Stimulated activated naive CD8-positive, alpha-beta T cell treated with anti-CD3 and anti-CD28 coated beads, Interleukin-15, amount 100 ng/mL, for 72 hours (primary cell): ENCODE data around the gene VPS8.
"Not testable (repeated sequence)": the region's sequence is repeated elsewhere in the genome, so short reads cannot be mapped to it uniquely, and the experiment has no call there.

Experiments used
- ATAC-seq: fragments of 150-1000 bp; cut with Tn5 transposase; 2 replicates; pipeline ENCODE4 v1.10.0; 2021; ENCODE audit warnings: mild to moderate bottlenecking, moderate library complexity
- DNase-seq, 2 donors: peaks; one replicate each; pipeline ENCODE4 v3.0.0; 2021 to 2022
- H3K27ac Mint-ChIP-seq, 2 donors: one replicate each; pipeline ENCODE4 v1.8.0; 2022; ENCODE audit warnings: mild to moderate bottlenecking in 2 of 2, mixed read lengths in 2 of 2, moderate library complexity in 2 of 2
- H3K27me3 Mint-ChIP-seq: one replicate; pipeline ENCODE4 v1.8.0; 2022; ENCODE audit warnings: mixed read lengths
- H3K4me1 Mint-ChIP-seq: one replicate; pipeline ENCODE4 v1.8.0; 2022; ENCODE audit warnings: mild to moderate bottlenecking, mixed read lengths
- H3K4me3 Mint-ChIP-seq, 2 donors: one replicate each; pipeline ENCODE4 v1.8.0; 2022; ENCODE audit warnings: mild to moderate bottlenecking in 2 of 2, mixed read lengths in 2 of 2, moderate library complexity in 1 of 2
- H3K9me3 Mint-ChIP-seq, 2 donors: one replicate each; pipeline ENCODE4 v1.8.0; 2022; ENCODE audit warnings: mixed read lengths in 2 of 2

VPS8 gene

DNA sequence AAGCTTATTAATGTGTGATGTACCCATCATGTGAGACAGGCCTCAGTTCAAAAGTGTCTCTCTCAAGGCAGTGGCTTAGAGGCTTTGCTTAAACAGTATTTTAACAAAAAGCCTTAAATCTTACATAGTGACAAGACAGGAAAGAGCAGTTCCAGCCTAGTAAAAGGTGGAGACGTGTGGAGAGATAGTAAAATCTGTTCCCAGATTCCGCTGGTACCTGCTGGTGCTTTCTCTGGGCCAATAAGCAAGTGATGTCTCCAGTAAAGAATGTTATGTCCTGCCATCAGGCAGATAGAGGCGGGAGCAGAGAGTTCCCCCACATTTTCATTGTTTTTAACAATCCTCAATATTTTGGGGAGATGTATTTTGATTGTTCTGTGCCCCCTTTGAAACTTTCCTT lies 135.0 kb downstream of the VPS8 start:
- ATAC-seq = no peak

GRCh38 chr3:184949251-184949965 lies 137.4 kb downstream of the VPS8 start:
- Mint-ChIP-seq H3K4me3 (no peak overlapping the region), H3K4me1 (peaks cover 15% of the 10 kb centered on the region), H3K27ac (no peak overlapping the region), H3K27me3 (no peaks in the 10 kb centered on the region), H3K9me3 (no peaks in the 10 kb centered on the region)
- DNase-seq (no peak), ATAC-seq (no peak)

More for the DNA sequence above, 135.0 kb downstream of the VPS8 start:
- Mint-ChIP-seq H3K4me3 (no peak overlapping the region), H3K27ac (no peak overlapping the region), H3K4me1 (no peaks in the 10 kb centered on the region), H3K9me3 (no peaks in the 10 kb centered on the region), H3K27me3 (no peaks in the 10 kb centered on the region)
- DNase-seq = no peak

- not testable (repeated sequence) for H3K9me3 Mint-ChIP-seq, H3K27me3 Mint-ChIP-seq, H3K27ac Mint-ChIP-seq, DNase-seq, ATAC-seq, H3K4me3 Mint-ChIP-seq
- H3K4me1 Mint-ChIP-seq = peaks cover 15% of the 10 kb centered on the region
These were observed 138.8 kb downstream of the VPS8 start for GRCh38 chr3:184950816-184951215.

GRCh38 chr3:184952671-184953070 lies 140.7 kb downstream of the VPS8 start:
- no peak overlapping the region for H3K27ac Mint-ChIP-seq

DNA sequence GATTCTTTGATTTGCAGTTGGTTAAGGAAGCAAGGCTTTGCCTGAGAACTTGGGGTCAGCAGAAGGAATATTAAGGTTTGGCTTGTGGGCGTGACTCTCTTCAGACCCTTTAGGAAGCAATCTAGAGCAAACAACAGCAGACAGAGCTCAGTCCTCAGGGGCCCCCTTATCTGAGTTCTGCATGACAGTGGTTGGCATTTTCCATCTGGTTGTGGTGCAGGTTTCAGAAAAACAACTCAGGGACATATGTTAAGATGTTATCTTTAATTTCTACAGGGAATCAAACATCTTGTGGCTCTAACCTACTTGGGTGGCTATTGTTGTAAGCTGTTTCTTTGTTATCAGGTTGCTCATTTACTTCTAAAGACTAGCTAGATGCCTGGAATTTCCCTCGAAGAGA lies 141.4 kb downstream of the VPS8 start:
- Mint-ChIP-seq H3K27me3 (no peaks in the 10 kb centered on the region), H3K27ac (peak overlapping the region in 1 of 2 donors; percentile 8), H3K4me1 (peaks cover 15% of the 10 kb centered on the region), H3K4me3 (no peak overlapping the region), H3K9me3 (no peaks in the 10 kb centered on the region)
- no peak for ATAC-seq
- DNase-seq = no peak

More at GRCh38 chr3:184952671-184953070, 140.7 kb downstream of the VPS8 start:
- peaks cover 15% of the 10 kb centered on the region for H3K4me1 Mint-ChIP-seq
- no peak for ATAC-seq
- H3K4me3 Mint-ChIP-seq = no peak overlapping the region
- H3K9me3 Mint-ChIP-seq = no peaks in the 10 kb centered on the region
- H3K27me3 Mint-ChIP-seq = no peaks in the 10 kb centered on the region
- no peak for DNase-seq

DNA sequence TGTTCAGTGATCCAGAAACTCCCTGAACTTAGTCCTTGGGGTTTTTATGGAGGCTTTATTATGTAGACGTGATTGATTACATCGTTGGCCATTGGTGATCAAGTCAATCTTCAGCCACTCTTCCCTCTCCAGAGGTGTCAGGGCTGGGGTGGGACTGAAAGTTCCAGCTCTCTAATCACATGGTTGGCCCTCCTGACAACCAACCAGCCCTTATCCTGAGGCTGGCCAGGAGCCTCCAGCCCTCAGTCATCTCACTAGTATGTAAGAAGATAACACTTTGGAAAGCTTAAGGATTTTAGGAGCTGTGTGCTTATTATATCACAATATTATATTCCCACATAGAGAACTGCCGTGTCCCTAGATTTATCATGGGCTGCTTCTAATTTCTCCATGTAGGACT lies 142.3 kb downstream of the VPS8 start:
- H3K27ac Mint-ChIP-seq = no peak overlapping the region
- no peak for DNase-seq
- ATAC-seq = no peak
- H3K4me3 Mint-ChIP-seq = no peak overlapping the region
- no peaks in the 10 kb centered on the region for H3K9me3 Mint-ChIP-seq
- peaks cover 15% of the 10 kb centered on the region for H3K4me1 Mint-ChIP-seq
- no peaks in the 10 kb centered on the region for H3K27me3 Mint-ChIP-seq

DNA sequence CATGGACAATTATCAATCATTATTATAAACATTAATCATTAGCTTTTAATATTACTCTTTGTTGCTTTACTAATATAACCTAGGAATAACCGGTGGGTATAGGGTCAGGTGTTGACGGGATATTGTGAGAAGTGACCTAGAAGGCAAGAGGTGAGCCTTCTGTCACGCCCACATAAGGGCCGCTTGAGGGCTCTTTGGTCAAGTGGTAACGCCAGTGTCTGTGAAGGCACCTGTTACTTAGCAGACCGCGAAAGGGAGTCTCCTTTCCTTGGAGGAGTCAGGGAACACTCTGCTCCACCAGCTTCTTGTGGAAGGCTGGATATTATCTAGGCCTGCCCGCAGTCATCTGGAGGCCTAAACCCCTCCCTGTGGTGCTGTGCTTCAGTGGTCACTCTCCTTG lies 142.9 kb downstream of the VPS8 start:
- Mint-ChIP-seq H3K27ac (peak overlapping the region in 1 of 2 donors; percentile 61), H3K4me1 (peaks cover 15% of the 10 kb centered on the region)
- H3K4me3 Mint-ChIP-seq, H3K27me3 Mint-ChIP-seq, H3K9me3 Mint-ChIP-seq, ATAC-seq, DNase-seq: not testable (repeated sequence)

- no peaks in the 10 kb centered on the region for H3K4me1 Mint-ChIP-seq
- H3K27me3 Mint-ChIP-seq = no peaks in the 10 kb centered on the region
- no peak for ATAC-seq
- H3K4me3 Mint-ChIP-seq = no peak overlapping the region
- no peak overlapping the region for H3K27ac Mint-ChIP-seq
- no peaks in the 10 kb centered on the region for H3K9me3 Mint-ChIP-seq
- no peak for DNase-seq
These were observed 153.9 kb downstream of the VPS8 start for GRCh38 chr3:184965639-184966430.

GRCh38 chr3:184968115-184968514 lies 156.1 kb downstream of the VPS8 start:
- Mint-ChIP-seq H3K4me3 (no peak overlapping the region), H3K27me3 (no peaks in the 10 kb centered on the region), H3K4me1 (no peaks in the 10 kb centered on the region), H3K27ac (no peak overlapping the region), H3K9me3 (no peaks in the 10 kb centered on the region)
- DNase-seq = no peak
- ATAC-seq = no peak

DNA sequence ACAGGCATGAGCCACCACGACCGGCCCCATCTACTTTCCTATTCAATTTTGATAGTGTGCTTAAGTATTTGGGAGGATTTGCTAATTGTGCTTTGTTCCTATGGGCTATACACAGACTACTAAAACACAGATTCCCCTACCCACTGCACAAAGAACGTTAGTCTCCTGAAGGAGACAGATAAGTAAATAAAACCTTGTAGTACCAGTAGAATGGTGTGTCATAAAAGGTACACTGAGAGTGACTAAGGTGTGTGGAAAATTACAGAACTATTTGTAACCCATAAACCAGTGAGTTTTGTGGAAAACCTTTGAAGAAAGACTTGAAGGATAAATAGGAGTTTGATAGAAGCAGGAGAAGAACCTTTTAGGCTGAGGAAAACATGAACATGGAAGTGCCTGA lies 158.2 kb downstream of the VPS8 start:
- DNase-seq = no peak
- H3K9me3 Mint-ChIP-seq = peaks cover 6 to 7% of the 10 kb centered on the region in 2 donors
- ATAC-seq = no peak
- no peak overlapping the region for H3K27ac Mint-ChIP-seq
- H3K4me3 Mint-ChIP-seq = no peak overlapping the region
- H3K4me1 Mint-ChIP-seq = no peaks in the 10 kb centered on the region
- no peaks in the 10 kb centered on the region for H3K27me3 Mint-ChIP-seq

DNA sequence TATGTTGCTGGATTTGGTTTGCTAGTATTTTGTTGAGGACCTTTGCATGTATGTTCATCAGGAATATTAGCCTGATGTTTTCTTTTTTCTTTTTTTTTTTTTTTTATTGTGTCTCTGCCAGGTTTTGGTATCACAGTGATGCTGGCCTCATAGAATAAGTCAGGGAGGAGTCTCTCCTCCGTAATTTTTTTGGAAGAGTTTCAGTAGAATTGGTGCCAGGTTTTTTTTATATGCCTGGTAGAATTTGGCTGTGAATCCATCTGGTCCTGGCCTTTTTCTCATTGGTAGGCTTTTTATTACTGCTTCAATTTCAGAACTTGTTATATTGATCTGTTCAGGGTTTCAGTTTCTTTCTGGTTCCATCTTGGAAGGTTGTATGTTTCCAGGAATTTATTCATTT lies 165.8 kb downstream of the VPS8 start:
- Mint-ChIP-seq H3K27me3 (no peaks in the 10 kb centered on the region), H3K4me3 (no peak overlapping the region), H3K9me3 (peaks cover 16 to 22% of the 10 kb centered on the region in 2 donors), H3K27ac (no peak overlapping the region), H3K4me1 (peaks cover 13% of the 10 kb centered on the region)
- DNase-seq = no peak
- ATAC-seq = no peak

- H3K4me3 Mint-ChIP-seq = no peak overlapping the region
- H3K27ac Mint-ChIP-seq = no peak overlapping the region
- DNase-seq (no peak), ATAC-seq (no peak)
- H3K4me1 Mint-ChIP-seq = peaks cover 13% of the 10 kb centered on the region
- peaks cover 9 to 11% of the 10 kb centered on the region in 2 donors for H3K9me3 Mint-ChIP-seq
- H3K27me3 Mint-ChIP-seq = no peaks in the 10 kb centered on the region
These were observed 169.1 kb downstream of the VPS8 start for GRCh38 chr3:184981071-184981470.

DNA sequence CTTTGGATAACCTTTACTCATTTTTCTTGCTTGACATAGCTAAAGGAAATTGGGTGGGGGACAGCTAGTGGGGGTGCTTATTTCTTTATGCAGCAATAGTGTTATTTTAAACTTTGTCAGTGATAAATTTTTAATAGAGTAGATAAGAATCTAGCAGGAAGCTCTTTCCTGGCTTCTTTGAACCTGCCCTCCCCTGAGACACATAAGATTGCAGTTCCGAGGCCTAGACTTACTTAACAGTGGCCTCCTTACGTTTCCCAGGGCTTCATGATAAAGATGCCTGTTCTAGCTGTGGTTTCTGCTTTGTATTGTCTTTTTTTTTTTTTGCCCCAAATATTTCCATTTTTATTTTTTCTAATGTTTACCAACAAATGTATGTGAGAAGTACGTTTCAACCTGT lies 170.1 kb downstream of the VPS8 start:
- DNase-seq (no peak), ATAC-seq (no peak)
- Mint-ChIP-seq H3K27me3 (no peaks in the 10 kb centered on the region), H3K4me3 (no peak overlapping the region), H3K9me3 (peaks cover 0 to 6% of the 10 kb centered on the region in 2 donors), H3K27ac (no peak overlapping the region), H3K4me1 (peaks cover 13% of the 10 kb centered on the region)

GRCh38 chr3:184985586-184985985 lies 173.6 kb downstream of the VPS8 start:
- Mint-ChIP-seq H3K4me3 (no peak overlapping the region), H3K9me3 (no peaks in the 10 kb centered on the region), H3K27me3 (no peaks in the 10 kb centered on the region), H3K27ac (peak overlapping the region in 1 of 2 donors; percentile 14), H3K4me1 (no peaks in the 10 kb centered on the region)
- ATAC-seq = no peak
- no peak for DNase-seq

GRCh38 chr3:184986366-184986889 lies 174.5 kb downstream of the VPS8 start:
- Mint-ChIP-seq H3K27me3 (no peaks in the 10 kb centered on the region), H3K4me1 (no peaks in the 10 kb centered on the region), H3K4me3 (no peak overlapping the region), H3K27ac (no peak overlapping the region), H3K9me3 (no peaks in the 10 kb centered on the region)
- DNase-seq (no peak), ATAC-seq (no peak)

DNA sequence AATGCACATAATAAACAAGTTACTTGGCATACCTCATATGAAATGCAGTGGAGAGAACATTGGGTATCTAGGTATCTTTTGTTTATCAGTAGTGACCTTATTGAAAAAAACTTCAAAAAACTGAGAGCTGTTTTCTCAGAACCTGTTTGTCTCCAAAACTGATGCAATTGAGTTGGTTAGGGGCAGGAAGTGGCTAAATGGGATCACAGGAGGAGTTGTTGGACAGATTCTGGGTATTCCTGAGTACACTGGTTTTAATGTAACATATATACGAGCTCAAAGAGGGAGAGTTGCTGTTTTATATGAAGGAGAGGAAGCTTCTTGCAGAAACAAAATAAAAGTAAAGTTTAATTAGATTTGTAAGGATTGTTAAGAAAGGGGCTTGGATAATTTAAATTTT lies 181.4 kb downstream of the VPS8 start:
- DNase-seq (no peak), ATAC-seq (no peak)
- no peaks in the 10 kb centered on the region for H3K9me3 Mint-ChIP-seq
- peak overlapping the region in 1 of 2 donors; percentile 12 for H3K27ac Mint-ChIP-seq
- no peaks in the 10 kb centered on the region for H3K27me3 Mint-ChIP-seq
- peaks cover 8% of the 10 kb centered on the region for H3K4me1 Mint-ChIP-seq
- H3K4me3 Mint-ChIP-seq = no peak overlapping the region
